Measurements from ENCODE around the gene PELI2. TPM values are rescaled to one million over a fixed set of nuclear protein-coding genes. Genes with fewer than 3 reads are reported as not detected.

The PELI2 gene
- total RNA-seq, 1 experiment from 2014 or later, result 10.0 TPM

DNA sequence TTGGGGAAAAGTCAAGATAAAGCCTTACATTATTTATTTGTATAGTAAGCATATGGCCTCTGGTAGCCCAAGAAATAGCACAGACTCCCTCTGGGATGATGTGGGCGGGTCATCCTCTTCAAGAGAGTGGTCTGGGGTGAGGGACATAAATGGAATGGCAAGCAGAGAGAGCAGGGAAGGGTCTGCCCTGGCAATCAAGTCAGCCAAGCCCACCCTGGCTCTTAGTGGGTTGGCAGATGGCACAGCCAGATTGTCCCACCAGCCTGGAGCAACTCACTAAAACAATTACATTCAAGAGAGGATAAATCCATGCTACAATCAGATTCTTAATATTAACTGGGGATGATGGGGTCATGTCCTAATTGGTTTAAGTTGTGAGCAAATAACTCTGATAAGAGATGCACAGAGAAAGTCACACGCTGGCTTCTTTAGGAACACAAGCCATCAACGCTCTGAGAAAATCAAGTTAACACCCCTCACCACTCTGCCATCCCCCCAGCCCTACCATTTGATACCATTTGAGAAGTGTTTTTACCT lies 2.8 kb upstream of the PELI2 start:
- no peaks in the 10 kb centered on the region for H3F3A ChIP-seq (ENCODE audit: insufficient read depth, low read depth)
- TF ChIP-seq, protein P1, sequence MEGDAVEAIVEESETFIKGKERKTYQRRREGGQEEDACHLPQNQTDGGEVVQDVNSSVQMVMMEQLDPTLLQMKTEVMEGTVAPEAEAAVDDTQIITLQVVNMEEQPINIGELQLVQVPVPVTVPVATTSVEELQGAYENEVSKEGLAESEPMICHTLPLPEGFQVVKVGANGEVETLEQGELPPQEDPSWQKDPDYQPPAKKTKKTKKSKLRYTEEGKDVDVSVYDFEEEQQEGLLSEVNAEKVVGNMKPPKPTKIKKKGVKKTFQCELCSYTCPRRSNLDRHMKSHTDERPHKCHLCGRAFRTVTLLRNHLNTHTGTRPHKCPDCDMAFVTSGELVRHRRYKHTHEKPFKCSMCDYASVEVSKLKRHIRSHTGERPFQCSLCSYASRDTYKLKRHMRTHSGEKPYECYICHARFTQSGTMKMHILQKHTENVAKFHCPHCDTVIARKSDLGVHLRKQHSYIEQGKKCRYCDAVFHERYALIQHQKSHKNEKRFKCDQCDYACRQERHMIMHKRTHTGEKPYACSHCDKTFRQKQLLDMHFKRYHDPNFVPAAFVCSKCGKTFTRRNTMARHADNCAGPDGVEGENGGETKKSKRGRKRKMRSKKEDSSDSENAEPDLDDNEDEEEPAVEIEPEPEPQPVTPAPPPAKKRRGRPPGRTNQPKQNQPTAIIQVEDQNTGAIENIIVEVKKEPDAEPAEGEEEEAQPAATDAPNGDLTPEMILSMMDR (conservative IDR thresholded peaks at IDR 0.05), result no peak
- no peak for TF ChIP-seq EZH2 (IDR thresholded peaks at IDR 0.05; ENCODE audit: low read depth)
- no peaks in the 10 kb centered on the region for H3K4me1 ChIP-seq (replicated peaks; ENCODE audit: insufficient read depth)
- no peak overlapping the region for H3K27ac ChIP-seq
- H3K27me3 ChIP-seq (ENCODE audit: insufficient read depth, low read depth), result peaks cover 13% of the 10 kb centered on the region; the same call in 1 of the 2 replicates
- BruUV-seq (replicated peaks), result no TSS peak
- H3K9me3 ChIP-seq (ENCODE audit: insufficient read depth, low read depth), result no peaks in the 10 kb centered on the region
- H3K79me2 ChIP-seq (ENCODE audit: low read depth), result no peaks in the 10 kb centered on the region
- intact Hi-C loops (cut with micrococcal nuclease; ENCODE audit: unreplicated experiment), result loop anchor here (5.0 kb wide), 1 partner anchor 408 kb away; no protein-coding TSS in a partner anchor
- H3K4me2 ChIP-seq, result no peak overlapping the region
- H4K20me1 ChIP-seq (ENCODE audit: insufficient read depth), result no peaks in the 10 kb centered on the region
- H3K9me2 ChIP-seq (ENCODE audit: insufficient read depth), result no peaks in the 10 kb centered on the region; the same call in 1 of the 2 replicates
- H2AFZ ChIP-seq, result no peak overlapping the region
- H3K4me3 ChIP-seq, result no peak overlapping the region
- DNase-seq, result no peak
- H3K36me3 ChIP-seq (ENCODE audit: low read depth), result no peaks in the 10 kb centered on the region
- POLR2A ChIA-PET (ENCODE audit: unreplicated experiment), result no interaction called here
- CTCF ChIA-PET, result no interaction called here

DNA sequence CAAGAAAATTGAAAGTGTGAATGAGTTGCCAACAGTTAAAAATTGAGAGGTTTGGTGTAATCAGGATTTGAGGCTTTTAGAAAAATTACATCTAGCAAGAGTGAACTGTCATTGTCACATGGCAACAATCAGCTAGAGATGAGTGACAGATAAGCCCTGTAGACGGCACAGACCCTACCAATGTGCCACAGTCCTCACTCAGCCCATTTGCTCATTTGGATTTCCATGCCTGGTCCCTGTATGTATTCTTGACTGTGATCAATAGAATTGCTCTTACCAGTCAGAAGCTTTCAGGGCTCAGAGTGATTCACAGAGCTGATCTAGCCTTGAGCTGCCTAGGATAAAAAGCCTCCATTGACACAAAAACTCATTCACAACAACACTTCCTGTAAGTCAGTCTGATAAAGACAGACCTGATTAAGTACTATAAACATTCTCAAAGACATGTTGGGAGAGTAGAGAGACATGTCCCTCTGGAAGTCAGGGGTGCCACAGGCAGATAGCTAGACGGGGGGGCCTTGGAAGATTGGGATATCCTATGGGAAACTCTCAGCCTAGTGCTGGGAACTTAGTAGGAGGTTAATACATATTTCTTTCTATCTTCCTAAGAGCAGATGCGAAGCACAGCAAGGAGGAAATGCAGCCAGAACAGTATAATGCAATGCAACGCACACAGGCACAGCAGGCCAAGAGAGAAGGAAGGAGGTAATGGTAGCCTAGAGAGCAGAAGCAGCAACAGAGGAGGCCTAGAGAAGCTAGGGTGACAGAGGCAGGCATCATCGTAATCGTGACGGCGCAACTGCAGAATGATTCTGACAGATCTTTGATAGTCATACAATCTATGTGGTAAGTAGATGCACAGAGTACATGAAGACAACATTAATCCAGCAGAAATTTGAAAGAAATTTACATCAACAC lies 2.0 kb upstream of the PELI2 start:
- no peak for DNase-seq
- H3K9me2 ChIP-seq (ENCODE audit: insufficient read depth), result no peaks in the 10 kb centered on the region; the same call in 1 of the 2 replicates
- H4K20me1 ChIP-seq (ENCODE audit: insufficient read depth), result no peaks in the 10 kb centered on the region
- H3K9me3 ChIP-seq (ENCODE audit: insufficient read depth, low read depth), result no peaks in the 10 kb centered on the region
- no peaks in the 10 kb centered on the region for H3K79me2 ChIP-seq (ENCODE audit: low read depth)
- H3K27me3 ChIP-seq (ENCODE audit: insufficient read depth, low read depth), result peaks cover 19% of the 10 kb centered on the region; the same call in 1 of the 2 replicates
- TF ChIP-seq, protein P1 (conservative IDR thresholded peaks at IDR 0.05), result no peak
- TF ChIP-seq EZH2 (IDR thresholded peaks at IDR 0.05; ENCODE audit: low read depth), result no peak
- no TSS peak for BruUV-seq (replicated peaks)
- H3K36me3 ChIP-seq (ENCODE audit: low read depth), result no peaks in the 10 kb centered on the region
- intact Hi-C loops (cut with micrococcal nuclease; ENCODE audit: unreplicated experiment), result loop anchor here (5.0 kb wide), 1 partner anchor 409 kb away; no protein-coding TSS in a partner anchor
- H3F3A ChIP-seq (ENCODE audit: insufficient read depth, low read depth), result no peaks in the 10 kb centered on the region
- POLR2A ChIA-PET (ENCODE audit: unreplicated experiment), result no interaction called here
- H3K4me2 ChIP-seq, result no peak overlapping the region
- H3K4me3 ChIP-seq, result no peak overlapping the region
- CTCF ChIA-PET, result no interaction called here
- no peak overlapping the region for H2AFZ ChIP-seq
- H3K27ac ChIP-seq, result no peak overlapping the region
- H3K4me1 ChIP-seq (replicated peaks; ENCODE audit: insufficient read depth), result no peaks in the 10 kb centered on the region

DNA sequence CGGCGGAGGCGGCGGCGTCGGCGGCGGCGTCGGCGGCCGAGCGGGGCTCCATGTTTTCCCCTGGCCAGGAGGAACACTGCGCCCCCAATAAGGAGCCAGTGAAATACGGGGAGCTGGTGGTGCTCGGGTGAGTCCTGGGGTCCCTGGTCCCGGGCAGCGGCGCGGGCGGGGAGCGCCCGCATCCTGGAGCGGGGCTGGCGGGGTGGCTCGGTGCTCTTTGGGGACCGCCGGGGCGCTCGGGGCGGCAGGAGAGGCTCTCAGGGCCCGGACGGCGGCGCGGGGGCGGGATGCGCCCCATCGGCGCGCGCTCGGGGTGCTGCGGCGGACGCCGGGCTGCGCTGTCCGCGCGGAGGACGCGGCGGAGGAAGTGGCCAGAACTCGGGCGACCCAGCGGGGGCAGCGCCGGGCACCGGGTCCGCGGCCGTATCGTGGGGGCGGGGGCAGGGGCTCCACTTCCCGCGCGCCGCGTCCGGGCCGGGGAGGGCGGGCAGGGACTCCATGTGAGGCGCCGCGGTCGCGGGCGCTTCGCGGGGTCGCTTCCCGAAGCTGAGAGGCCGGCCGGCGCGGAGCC lies 485 bp downstream of the PELI2 start:
- H3K79me2 ChIP-seq (ENCODE audit: low read depth), result no peaks in the 10 kb centered on the region
- no peaks in the 10 kb centered on the region; the same call in 1 of the 2 replicates for H4K20me1 ChIP-seq (ENCODE audit: insufficient read depth)
- TF ChIP-seq, protein P1 (conservative IDR thresholded peaks at IDR 0.05), result no peak
- TF ChIP-seq EZH2 (IDR thresholded peaks at IDR 0.05; ENCODE audit: low read depth), result 0 out of 2 replicates have a peak, but pooled peaks have one; percentile 69
- BruUV-seq (replicated peaks), result no TSS peak
- no peak overlapping the region for H3K27ac ChIP-seq
- H3K9me3 ChIP-seq (ENCODE audit: insufficient read depth, low read depth), result no peaks in the 10 kb centered on the region
- POLR2A ChIA-PET (ENCODE audit: unreplicated experiment), result interaction anchor here (0.7 kb wide), 1 partner anchor 15 kb away, joined by 8 read pairs; no protein-coding TSS in a partner anchor
- peaks cover 30% of the 10 kb centered on the region for H3K27me3 ChIP-seq (ENCODE audit: insufficient read depth, low read depth)
- H2AFZ ChIP-seq, result peak overlapping the region; percentile 79; the same call in 1 of the 2 replicates
- CTCF ChIA-PET, result interaction anchor here (0.6 kb wide), 1 partner anchor 318 kb away, joined by 3 read pairs; no protein-coding TSS in a partner anchor
- no peaks in the 10 kb centered on the region for H3F3A ChIP-seq (ENCODE audit: insufficient read depth, low read depth)
- H3K4me2 ChIP-seq, result peak overlapping the region; percentile 67
- intact Hi-C loops (cut with micrococcal nuclease; ENCODE audit: unreplicated experiment), result loop anchor here (2.0 to 5.0 kb wide), 2 partner anchors 222 to 411 kb away; no protein-coding TSS in a partner anchor
- no peaks in the 10 kb centered on the region for H3K4me1 ChIP-seq (replicated peaks; ENCODE audit: insufficient read depth)
- DNase-seq, result peak in 1 of 2 experiments; percentile 15
- no peaks in the 10 kb centered on the region; the same call in 1 of the 2 replicates for H3K9me2 ChIP-seq (ENCODE audit: insufficient read depth)
- peak overlapping the region; percentile 71 for H3K4me3 ChIP-seq
- H3K36me3 ChIP-seq (ENCODE audit: low read depth), result no peaks in the 10 kb centered on the region

Data from PC-9 (cell line).